Pulmonary artery endothelial cell (primary cell): ENCODE data around the gene ARF3. TPM values are rescaled to one million over a fixed set of nuclear protein-coding genes. Genes with fewer than 3 reads are reported as not detected.

ENCODE experiments used
- DNase-seq: peaks from one replicate; pipeline ENCODE4 v3.0.0-alpha.2; 2011; ENCODE audit warnings: low read depth, low spot score
- total RNA-seq: library from RNA; depleted of rRNA; stranded (reverse); fragments of >200 nt; gene quantifications from 2 replicates; pipeline ENCODE4 v1.2.3, GENCODE V29; 2014

Gene ARF3
- total RNA-seq, 1 donor from 2014 or later = 46.8 TPM

DNA sequence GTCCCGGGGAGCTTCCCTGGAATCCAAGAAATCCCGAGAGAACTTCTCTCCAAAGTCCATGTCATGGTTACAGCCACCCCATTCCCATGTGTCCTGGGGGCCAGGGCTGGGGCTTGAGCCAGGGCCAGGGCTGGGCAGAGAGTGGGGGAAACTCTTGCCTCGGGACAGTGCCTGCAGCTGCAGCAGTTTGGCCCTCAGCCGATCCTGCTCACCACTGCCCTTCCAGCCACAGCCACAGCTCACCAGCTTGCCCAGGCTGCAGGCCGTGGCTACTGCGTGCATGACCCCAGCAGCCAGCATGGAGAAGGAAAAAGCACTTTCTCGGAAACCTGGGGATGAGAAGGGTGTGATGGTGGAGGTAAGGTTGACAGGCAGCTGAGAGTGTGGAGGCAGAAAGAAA lies 10.7 kb upstream of the ARF3 start:
- no peak for DNase-seq

DNA sequence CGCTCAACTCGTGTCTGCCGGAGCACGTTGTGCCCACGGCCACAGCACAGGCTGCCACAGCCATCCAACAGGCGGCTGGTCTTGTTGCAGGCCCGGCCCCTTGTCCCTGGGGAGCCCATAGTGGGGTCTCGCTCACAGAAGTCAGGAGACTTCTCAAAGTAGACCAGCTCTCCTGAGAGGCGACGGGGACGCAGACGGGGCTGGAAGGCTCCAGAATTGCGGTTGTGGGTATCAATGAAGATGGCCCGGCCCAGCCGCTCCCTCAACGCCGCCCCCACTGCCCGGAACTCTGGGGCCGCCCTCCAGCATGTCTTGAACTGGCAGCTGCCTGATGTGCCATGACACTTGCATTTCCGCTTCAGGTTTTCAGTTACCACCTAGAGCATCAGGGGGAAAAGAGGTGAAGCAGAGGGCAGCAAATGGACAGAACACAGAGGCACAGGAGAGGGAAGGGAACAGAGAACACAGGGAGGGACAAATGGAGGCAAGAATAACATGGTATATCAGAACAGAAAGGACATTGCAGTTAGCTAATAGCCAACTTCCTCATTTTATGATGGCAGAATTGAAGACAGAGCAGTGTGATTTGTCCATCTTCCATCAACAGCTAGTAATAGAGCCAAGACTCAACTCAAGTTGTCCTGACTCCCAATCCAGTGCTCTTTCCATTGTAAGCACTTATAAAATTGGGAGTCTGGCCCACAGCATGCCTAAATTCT lies 9.0 kb upstream of the ARF3 start:
- no peak for DNase-seq

DNA sequence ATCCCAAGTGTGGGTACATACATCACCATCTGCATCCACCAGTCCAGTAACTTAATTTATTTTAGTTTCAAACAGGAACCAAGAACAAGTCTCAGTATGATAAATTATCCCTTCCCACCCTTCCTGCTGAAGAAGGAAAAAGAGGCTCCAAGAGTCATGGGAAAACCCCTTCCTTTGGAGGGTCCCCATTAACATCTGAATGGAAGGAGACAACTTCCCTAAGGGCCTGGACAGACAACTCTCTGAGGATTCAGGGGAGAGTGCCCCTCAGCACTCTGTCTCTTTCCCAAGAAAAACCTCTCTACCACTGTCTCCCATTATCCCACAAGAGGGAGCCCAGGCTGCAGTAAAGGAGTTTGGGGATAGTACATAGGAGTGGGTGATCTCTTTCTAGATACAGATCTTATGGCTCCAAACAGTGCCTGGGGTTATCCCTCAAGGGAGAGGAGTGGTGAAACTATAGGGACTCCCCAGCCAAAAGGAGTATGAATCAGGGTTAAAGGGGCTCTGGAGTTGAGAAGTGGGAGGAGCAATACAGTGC lies 8.1 kb upstream of the ARF3 start:
- DNase-seq = no peak

DNA sequence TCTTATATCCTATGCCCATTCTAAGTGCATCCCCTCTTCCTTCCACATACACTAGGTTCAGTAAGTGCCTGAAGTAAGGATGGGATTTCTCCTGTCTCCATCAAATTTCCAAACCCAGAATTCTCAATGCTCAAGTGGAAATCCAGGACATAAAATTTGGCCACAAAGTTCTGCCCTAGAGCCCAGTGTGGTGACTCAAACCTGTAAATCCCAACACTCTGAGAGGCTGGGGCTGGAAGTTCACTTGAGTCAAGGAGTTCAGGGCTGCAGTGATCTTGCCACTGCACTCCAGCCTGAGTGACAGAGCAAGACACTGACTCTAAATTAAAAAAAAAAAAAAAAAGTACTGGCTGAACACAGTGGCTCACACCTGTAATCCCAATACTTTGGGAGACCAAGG lies 4.5 kb upstream of the ARF3 start:
- no peak for DNase-seq

DNA sequence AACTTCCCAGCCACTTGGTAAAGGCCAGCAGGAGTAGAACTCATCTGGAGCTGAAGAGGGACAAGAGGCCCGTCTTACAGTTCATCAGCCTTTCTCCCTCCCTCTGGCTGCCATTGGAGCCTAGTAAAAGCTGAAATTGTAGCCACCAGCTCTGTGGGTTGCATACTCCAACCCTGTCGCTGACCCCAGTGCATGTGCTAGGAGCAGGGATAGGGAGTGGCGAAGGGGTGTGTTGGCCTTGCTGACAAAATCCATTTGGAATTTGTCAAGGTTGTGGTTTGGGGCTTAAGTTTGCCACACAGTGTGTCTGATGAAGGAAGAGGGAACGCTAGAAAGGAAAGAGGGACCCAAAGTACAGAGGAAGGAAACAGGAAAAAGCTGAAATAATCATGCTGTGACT lies 4.0 kb upstream of the ARF3 start:
- no peak for DNase-seq

DNA sequence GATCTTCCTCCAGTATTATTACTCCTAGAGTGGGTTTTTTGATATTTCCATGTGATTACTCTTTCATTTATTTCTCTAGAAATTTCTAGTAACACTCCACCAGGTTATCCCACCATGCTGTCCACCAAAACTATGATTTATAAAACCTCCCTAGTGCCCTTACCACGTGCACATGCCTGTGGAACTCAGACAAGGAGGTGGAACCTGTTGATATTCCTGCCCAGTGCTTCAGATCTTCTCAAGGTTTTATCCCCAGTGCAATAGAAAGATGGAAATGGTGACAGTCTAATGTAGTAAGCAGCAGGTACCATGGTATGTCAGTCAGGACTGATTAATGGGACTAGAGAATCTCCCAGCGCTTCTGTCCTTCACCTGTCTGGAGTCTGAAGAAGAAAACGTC lies 3.5 kb upstream of the ARF3 start:
- DNase-seq = no peak

DNA sequence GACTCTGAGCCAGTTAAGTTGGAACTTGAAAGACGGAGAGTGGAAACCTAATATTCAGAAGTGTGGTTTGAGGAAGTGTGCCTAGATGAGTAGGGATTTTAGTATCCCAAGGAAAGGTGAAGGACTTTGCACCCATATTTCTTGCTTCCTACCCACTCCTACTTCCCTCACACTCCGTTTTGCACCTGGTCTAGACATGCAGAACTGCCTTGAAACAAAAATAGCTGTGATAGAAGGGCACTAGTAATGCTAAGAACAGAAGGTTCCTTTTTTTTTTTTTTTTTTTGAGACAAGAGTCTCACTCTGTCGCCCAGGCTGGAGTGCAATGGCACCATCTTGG lies 732 bp upstream of the ARF3 start:
- DNase-seq = no peak

DNA sequence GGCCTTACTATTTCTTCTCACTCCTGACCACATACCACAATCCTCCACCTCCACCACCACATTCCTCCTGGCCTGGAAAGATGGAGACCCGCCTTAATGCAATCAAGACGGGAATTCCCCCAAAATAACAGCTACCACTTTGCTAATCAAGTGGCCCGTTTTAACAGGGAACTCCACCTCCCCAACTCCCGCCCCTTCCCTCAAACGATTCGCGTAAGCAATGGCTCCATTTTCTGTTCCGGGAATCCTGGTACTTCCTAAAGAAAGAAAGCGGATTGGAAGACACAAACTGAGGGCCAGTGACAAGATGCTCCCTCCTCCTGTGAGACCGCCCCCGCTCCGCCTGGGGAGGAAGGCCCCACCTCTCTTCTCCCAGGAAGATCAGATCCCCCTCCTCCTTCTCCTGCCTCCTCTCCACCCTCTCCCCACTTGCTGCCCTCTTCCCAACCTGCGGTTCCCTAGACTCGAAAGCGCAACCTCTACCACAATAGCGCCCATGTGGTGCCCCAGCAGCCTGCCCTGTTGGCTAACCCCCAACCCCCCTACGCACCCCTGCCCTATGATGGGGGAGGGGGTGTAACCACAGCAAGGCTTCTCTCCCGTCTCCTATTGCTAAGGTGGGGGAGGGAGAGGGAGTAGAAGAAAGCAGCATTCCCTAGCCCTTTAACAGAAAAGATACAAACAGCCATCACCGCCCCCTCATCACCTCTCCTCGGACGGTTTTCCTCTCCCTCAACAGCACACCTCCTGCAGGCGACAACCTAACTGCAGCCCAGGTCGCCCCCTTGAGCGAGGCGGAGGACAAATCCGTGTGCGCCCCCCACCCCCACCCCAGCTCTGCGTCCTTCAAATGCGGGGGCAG lies 777 bp downstream of the ARF3 start:
- DNase-seq = peak; percentile 90

DNA sequence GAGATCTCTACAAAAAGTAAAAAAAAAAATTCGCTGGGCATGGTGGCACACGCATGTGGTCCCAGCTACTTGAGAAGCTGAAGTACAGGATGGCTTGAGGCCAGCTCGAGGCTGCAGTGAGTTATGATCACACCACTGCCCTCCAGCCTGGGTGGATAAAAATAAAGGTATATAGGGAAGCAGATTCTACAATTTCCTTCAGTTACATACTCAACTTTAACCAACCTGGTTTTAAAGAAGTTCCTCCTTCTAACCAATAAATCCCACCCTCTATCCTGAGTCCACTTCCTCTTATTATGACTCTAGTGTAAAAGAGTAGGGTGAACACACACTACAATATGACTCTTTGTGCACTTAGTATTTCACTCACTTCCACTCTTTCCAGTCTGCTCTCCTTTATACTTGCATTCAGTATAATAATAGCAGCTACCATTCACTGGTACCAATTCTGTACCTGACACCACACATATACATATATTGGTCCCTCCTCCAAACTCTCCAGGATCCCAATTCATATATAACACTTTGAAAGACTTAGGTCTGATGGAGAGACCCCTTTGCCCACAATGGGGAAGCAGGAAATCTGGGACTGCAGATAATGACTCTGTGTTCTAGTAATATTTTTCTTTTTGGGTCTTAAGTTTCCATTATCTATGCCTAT lies 2.3 kb downstream of the ARF3 start:
- no peak for DNase-seq

DNA sequence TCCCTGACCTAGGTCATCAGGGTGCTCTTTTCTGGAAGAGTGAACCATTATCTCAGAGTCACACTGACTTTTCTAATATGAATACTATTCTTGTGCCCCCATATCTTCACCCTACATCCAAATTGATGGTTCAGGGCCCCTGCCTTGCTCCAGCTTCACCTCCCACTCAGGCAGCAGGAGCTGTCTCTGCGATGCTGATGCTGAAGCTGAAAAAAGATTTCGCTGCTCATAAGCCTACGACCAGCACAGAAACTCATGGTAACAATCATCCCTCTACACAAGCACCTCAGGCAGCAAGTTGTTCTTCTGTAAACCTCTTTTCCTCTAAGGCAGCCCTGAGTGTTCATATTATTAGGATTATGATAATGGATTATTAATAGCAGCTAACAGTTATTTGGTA lies 3.2 kb downstream of the ARF3 start:
- no peak for DNase-seq

DNA sequence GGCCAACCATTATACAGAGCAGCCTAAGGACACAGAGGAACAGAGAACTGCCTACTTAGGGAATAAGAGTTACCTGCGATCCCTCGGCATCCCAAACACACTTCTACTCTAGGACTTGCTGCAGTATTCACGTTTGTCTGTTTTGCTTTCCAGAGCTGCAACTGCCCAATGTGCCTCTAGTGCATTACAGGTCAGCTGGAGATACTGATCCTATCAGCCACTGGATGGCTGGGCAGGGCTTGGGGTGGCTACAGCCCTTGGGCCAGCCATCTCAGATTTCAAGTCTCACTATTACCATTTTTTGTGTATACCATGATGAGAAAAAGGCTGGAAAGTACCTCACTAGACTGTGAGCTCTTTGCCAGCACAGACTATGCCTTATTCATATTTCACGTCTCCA lies 4.6 kb downstream of the ARF3 start:
- DNase-seq = no peak

DNA sequence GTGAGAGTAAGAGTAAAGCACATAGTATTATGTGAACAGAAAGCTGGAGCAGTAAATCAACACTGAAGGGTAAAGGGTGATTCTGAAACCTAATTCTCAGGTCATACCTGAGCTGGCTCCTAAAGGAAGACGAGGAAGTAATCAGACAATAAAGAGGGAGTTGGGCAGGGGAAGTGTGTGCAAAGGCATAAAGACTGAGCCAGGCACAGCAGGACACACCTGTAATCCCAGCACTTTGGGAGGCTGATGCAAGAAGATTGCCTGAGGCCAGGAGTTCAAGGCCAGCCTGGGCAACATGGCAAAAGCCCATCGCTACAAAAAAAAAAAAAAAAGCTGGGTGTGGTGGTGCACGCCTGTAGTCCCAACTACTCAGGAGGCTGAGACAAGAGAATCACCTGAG lies 9.6 kb downstream of the ARF3 start:
- no peak for DNase-seq

DNA sequence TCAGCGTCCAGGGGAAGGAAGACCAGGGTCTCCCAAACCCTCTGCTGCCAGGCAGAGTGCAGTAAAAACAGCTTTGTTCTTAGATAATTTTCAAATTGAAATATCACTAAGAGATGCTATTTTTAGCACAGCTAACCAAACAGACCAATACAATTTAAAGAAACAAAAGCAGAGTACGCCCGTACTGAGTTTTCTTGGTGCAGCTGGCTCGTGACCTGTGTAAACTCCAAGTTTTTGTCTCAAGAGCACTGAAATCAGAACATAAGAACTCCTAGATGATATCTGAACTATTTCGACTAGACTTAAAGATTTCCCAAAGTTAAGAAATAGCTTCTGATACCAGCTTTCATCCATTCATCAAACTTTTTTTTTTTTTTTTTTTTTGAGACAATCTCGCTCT lies 10.3 kb downstream of the ARF3 start:
- no peak for DNase-seq

DNA sequence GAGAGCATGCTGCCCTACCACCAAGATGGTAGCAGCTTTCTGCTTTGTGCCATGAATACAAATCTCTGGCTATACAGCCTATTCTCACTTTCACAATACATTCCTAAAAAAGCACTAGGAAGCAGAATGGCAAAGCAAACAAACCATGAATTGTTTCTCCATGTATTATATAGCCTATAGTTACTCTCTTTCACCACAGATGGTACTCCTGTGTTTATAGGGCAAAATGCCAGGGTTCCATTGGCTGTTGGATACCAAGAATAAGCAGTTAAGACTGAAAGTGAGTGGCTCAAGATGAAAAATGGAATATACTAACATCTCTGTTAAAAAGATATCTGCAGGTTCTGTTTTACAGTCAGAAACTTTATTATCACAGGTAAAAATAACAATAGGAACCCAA lies 11.1 kb downstream of the ARF3 start:
- DNase-seq = no peak

DNA sequence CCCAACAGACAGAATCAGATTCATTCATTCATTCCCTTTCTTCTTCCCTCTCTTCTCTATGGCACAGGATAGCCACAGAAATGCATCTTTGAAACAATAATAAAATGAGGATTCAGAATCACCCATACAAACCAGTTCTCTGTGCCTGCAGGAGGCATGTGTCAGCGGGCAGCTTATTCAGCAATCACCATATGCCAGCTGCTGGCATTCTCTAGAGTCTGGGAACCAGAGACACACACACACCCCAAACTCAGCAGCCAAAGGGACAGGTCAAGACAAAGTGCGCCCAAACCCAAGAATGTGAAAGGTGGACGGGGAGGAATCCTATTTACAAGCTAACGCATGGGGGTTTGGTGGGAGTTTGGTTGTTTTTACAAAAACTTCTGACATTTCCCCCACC lies 14.1 kb downstream of the ARF3 start:
- DNase-seq = no peak

DNA sequence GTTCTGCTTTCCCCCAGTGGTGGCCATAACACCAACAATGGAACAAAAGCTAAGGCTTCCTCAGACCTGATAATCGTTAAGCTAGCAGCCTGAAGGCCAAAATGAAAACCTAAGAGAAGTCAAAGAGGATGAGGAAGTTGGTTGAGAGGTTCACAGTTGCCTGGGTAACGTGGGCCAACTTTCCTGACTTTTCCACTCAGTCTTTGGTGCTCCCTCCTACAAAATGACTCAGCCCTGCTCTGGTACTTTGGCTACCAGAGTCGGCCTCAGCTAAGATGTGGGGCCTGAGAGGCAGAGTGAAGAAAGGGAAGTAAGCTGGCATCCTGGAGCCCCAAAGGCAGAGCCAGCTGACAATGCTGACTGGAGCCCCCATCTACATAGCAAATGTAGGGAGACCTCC lies 17.1 kb downstream of the ARF3 start:
- DNase-seq = no peak

DNA sequence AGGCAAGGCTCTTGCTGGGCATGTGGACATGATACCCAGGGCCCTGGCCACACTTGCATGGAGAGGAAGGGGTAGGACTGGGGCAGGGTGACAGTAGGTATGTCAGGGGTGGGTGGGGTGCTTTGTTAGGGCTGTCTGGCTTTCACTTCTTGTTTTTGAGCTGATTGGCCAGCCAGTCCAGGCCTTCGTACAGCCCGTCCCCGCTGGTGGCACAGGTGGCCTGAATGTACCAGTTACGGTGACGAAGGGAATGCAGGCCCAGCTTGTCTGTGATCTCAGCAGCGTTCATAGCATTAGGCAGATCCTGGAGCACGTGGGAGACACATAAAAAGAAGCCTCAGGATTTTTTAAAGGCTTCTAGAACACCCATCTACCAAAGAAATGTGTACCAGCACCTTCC lies 18.5 kb downstream of the ARF3 start:
- no peak for DNase-seq

DNA sequence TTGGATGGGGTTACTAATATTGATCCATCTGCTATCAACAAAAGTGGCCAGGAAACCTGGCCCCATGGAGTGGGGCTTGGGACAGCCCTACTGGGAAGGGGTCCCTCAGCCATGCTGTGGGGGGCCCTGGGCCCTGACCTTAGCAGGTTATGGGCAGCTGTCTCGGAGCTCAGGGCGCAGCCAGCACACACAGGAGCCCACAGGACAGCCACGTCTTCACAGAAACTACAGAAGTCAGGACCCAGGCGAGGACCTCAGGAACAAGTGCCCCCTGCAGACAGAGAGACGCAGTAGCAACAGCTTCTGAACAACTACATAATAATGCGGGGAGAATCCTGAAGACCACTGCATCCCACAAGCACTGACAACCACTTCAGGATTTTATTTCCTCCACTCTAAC lies 20.1 kb downstream of the ARF3 start:
- DNase-seq = no peak

DNA sequence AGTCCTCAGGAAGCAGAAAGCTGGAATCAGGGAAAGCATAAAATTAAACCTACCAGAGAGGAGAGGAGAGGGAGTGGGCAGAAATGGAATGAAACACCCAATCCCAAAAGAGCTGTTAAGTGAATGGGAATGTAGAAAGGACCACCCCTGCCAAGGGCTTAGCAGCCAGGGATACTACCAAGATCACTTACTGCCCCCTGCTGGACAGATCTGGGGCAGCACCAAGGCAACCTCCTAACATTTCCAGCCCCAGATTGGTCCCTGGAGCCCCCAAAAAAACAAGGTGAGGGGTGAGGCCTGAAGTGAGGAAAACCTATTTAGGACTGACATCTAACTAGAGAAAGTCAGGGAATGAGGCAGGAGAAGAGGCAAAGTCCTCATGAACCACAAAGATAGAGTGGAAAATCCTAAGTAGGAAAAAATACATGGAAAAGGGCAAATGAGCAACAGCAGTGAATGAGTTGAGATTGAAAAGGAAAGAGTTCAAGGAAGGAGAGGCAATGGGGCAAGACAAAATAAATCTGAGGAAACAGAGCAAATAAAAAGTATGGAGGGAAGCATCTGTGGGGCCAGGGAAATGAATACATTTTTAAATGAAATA lies 20.8 kb downstream of the ARF3 start:
- DNase-seq = no peak

DNA sequence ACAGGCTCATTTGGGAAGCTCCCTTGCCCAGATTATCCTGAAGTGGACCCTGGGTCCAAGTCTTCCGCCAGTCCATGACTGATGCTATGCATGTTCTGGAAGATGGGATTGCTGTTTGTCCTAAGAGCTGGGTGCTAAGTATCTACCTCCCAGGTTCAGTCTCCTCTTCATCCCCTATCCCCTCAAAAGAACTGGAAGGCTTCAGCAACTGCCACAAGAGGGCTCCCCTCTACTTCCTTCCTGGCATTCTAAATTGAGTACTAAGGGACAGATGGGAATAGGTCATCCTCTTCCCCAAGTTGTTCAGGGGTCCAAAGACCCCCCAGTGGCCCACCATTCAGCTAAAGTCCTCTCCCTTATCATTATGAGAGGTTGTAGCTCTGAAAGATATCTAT lies 23.0 kb downstream of the ARF3 start:
- DNase-seq = no peak

DNA sequence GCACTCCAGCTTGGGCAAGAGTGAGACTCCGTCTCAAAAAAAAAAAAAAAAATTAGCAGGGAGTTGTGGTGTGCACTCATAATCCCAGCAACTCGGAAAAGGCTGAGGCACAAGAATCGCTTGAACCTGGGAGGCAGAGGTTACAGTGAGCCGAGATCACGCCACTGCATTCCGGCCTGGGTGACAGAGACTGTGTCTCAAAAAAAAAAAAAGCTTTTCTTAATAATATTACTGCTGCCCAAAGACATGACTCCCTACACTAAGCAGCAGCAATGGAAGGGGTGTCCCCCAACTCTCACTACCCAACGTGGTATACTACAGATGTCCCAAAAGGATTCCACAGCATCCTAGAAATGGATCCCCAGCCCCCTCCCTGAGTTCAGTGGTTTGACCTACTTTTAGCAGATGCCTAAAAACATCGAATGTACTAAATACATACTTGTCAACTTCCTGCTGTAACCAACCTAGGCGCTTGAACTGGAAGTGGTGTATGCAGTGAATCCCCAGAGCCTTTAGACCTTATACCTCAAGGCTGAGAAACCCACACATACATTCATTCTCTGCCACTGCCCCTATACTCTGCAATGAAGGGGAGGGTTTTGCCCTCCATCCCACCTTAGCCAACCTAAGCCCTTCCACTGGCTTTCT lies 23.5 kb downstream of the ARF3 start:
- no peak for DNase-seq

DNA sequence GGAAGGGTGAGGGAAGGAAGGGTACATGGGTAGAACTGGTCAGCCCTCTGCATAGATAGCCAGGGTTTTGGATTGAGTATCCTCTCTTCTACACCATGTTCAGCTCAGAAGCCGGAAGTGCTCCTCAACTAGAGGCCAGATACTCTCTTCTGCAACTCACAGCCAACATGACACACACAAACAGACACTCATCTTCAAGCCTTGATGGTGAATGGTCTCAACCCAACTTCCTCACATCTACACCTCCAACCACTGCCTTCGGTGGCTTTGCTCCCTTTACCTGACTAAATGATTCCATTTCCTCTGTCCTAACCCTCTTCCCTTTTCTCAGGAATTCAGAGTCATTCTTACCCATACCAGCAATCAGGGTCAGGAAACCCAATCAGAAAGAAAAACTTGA lies 24.4 kb downstream of the ARF3 start:
- DNase-seq = no peak
